HL-60/S4 (cell line): ENCODE data around the gene HAUS7.

Source experiments
- in situ Hi-C: fragments of 300-500 bp; cut with MboI; formaldehyde crosslinking; loops from 2 replicates; pipeline ENCODE4 v1.14.3; 2022; ENCODE audit warnings: low sequenced_read_pairs

The HAUS7 gene

DNA sequence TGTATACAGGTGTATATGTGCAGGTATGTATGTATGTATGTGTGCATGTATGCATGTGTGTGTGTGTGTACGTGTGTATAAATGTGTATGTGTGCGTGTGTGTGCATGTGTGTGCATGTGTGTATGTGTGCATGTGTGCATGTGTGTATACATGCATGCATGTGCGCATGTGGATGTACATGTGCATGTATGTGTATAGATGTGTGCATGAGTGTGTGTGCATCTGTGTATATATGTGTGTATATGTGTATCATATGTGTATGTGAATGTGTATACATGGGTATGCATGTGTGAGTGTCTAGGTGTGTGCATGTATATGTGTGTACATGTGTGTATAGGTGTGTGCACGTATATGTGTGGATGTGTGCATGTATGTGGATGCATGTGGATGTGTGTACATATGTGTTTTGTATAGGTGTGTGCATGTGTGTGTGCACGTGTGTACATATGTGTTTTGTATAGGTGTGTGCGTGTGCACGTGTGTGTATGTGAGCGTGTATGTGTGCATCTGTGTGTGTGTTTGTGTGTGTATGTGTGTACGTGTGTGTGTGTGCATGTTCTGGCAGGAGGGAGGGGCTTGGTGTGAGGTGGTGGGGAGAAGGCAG is 30.4 kb upstream of the HAUS7 start:
- in situ Hi-C loops, result loop anchor here (25.0 kb wide), 1 partner anchor 563 kb away; no protein-coding TSS in a partner anchor

DNA sequence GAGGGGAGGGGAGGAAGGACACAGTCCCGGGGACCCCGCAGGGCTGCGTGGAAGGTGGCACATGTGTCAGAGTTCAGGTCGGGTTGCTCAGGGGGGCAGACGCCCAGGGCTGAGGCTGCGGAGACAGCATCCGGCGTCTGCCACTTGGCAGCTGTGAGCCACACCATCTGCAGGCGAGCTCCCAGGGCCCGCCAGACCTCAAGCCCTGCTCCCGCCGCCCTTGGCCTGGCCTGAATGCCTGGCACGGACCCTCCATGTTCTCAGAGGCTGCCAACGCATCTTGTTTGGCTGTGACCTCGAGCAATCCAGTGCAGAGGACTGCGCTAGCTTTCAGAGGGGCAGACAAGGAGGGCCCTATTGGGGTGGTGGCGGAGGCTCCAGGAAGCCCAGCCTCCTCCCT is 29.5 kb upstream of the HAUS7 start:
- in situ Hi-C loops, result loop anchor here (25.0 kb wide), 1 partner anchor 563 kb away; no protein-coding TSS in a partner anchor

DNA sequence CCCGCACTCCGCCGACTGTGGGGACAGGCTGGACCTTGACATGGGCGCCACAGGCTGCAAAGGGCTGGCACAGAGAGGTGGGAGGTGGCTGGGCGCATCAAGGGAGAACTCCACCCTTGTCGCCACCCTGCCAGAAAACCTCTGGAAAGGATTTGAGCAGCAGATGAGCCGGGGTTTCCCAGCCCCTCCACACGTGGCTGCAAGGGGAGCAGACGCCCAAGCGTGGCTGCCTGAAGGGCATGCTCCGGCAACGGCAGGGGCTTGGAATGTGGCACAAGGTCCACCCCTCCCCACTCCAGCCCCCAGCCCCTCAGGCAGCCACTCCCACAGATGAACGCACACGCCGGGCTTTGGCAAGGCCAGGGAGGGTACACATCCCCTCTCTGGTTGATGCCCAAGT is 29.0 kb upstream of the HAUS7 start:
- in situ Hi-C loops, result no loop called here

DNA sequence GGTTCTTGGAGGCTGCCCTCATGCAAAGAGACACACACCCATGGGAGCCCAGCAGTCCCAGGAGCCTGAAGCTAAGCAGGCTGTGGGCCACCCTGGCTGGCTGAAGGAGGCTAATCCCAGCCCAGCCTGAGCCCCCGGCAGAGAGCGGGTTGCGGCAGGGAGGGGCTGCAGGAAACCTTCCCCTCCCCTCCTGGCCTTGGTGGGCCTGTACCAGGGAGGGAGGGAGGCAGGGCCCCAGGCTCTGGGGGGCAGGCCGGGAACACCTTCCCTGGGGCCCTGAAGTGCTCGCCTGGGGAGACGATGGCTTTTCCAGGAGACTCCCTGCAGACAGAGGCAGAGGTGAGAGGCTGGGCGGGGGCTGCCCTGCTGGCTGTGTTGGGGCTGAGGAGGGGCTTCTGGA is 28.1 kb upstream of the HAUS7 start:
- in situ Hi-C loops, result no loop called here

DNA sequence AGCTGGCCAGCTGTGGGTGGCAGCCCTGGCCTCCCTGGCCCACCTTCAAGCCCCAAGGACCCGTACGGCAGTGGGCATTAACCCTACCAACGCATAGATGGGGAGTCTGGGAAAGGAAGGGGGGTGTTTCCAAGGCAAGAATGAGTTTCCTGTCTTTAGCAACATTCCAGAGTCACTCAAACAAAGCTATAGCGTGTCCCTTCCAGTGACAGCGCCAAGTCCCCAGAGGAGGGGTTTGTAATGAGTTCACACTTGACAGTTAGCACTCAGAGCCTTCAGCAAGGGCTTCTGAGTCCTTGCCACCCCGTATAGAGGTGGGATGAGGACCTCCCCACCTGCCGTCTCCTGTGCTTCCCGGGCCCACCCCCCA is 26.2 kb upstream of the HAUS7 start:
- in situ Hi-C loops, result no loop called here

DNA sequence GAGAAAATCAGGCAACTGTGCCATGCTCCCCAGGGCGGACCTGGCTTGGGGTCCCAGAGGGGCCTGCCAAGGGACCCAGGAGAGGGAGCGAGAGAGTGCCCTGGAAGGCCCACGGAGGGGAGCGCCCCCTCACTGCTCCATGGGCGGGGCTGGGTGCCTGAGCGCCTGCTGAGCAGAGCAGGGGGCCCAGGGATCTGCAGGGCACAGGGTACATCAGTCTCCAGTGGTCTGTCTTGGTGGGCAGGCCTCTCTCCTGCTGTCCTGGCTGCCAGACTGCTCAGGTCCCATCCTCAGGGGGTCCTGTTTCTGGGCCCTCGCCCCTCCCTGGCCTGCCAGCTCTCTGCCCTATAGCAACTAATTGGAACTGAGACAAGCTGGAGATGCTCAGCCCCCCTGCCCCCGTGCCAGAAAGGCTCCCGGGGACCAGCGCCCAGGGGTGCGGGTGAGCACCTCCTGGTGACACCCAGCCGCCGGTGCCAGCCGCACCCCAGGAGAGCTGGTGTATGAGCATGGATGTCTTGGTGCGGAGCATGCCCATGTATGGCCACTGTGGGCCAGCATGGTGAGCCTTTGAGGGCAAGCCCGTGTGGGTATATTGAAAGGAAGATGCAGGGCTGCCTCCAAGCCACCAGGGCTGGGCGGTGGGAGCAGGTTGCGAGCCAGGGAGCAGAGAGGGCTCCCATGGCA is 25.7 kb upstream of the HAUS7 start:
- in situ Hi-C loops, result no loop called here

DNA sequence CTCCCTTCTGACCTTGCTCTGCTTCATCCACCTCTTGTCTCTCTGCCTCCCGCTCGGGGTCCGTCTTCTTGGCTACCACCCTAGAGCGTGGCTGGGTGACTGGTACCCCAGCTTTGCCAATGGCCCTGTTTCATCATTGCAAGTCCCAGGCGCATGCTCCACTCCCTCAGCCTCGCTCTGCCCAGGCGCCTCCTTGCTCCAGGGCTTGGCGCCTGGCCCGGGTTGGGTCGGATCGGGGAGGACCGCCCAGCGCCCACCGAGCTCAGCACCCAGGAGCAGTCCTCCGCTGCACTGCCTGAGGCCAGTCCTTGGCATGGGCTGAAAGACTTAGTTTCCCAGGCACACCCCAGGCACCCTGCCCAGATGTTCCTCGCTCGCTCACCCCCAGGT is 25.0 kb upstream of the HAUS7 start:
- in situ Hi-C loops, result no loop called here

DNA sequence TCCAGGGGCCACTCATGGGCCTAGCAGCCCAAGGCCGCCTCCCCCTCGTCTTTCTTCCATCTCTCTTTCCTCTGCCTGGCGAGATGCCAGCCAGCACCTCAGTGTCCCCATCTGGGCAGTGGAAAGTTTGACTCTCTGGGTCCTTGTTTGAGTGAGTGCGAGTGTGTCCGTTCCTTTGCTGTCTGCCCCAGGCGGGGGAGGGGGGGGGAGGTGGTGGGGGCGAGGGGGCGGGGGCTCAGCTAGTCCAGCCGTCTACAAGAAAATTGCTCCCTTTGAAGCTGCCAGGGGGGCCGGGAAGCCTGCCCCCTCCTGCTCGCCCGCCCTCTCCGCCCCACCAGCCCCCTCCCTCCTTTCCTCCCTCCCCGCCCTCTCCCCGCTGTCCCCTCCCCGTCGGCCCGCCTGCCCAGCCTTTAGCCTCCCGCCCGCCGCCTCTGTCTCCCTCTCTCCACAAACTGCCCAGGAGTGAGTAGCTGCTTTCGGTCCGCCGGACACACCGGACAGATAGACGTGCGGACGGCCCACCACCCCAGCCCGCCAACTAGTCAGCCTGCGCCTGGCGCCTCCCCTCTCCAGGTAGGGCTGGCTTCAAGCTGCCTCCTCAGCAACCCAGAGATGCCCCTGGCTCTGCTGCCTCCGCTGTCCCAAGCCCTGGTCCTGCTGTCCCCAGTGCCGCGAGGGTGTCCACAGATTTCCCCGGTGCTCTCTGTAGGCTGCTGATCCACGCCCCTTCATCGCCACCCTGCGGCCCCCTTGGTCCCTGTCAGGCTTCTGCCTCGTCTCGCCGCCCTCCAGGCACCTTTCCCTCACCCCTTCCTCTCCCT is 24.4 kb upstream of the HAUS7 start, which contains the start of gene BGN:
TSS of gene BGN (plus strand) at position 440 of the 821 bp plus-strand sequence. CDS start 9,652 bp downstream, outside the sequence.
- in situ Hi-C loops, result no loop called here

DNA sequence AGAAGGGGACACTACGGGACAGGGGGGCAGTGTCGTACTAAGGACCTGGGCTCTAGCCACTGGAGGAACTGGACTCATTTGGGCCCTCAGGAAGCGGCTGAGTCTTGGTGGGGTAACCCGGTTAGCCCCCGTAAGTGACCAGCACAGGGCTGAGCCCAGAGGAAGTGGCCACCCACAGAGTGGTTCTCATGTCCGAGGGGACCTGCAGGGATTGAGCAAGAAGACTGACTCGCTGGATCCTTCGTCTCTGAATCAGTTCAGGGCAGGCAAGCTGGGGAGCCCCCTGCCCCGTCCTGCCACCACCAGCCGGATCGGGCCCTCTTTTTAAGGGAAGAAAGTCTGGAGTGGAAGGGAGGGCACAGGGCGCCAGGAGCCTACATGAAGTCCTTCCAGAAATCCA is 23.7 kb upstream of the HAUS7 start:
- in situ Hi-C loops, result no loop called here

DNA sequence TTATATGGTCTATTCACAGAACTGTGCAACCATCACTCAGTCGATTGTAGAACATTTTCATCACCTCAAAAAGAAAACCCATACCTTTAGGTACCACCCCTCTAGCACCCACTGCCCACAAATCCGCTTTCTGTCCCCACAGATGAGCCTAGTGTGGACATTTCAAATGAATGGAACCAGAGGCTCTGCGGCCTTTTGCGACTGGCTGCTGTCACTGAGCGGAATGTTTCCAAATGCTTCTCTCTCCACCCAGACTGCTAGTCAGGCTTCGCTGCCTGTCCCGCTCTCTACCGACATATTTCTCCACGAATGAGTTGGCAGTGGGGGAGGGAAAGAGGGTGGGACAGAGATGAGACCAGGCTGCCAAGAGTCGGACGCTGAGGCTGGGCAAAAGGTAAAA is 22.7 kb upstream of the HAUS7 start:
- in situ Hi-C loops, result no loop called here

DNA sequence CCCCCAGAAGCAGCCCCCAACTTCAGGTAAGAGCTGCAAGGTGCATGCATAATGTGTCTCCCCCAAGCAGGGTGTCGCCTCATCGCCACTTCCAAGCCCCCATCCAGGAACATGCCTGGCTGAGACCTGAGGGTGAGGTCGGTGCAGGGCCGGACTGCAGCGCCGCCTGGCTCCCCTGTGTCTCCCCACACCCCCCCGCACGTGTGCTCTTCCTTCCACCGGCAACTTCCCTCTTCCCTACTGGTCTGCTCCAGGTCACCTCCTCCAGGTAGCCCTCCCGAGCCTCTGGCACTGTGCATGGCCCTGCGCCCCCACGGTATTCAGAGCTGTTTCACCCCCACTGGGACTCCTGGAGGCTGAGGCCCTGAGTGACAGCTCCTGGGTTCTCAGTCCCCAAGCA is 22.2 kb upstream of the HAUS7 start:
- in situ Hi-C loops, result no loop called here

DNA sequence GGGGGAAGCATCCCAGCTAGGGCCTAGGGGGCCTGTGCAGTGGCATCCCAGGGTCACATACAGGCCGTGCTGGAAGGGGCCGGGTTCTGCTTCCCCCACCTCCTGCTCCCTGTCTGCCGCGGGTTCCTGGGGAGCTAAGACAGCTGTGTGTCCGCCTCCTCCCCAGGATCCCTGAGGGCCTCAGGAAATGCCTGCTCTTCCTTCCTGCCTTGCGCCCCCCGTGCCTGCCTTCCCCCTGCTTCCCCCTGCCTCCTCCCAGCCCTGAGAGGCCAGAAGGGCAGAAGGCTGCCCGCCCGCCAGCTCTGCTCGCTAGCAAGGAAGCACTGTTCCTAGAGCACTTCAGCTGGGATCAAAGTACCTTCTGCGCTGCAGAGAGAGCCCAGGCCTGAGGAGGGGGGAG is 21.5 kb upstream of the HAUS7 start:
- in situ Hi-C loops, result no loop called here

DNA sequence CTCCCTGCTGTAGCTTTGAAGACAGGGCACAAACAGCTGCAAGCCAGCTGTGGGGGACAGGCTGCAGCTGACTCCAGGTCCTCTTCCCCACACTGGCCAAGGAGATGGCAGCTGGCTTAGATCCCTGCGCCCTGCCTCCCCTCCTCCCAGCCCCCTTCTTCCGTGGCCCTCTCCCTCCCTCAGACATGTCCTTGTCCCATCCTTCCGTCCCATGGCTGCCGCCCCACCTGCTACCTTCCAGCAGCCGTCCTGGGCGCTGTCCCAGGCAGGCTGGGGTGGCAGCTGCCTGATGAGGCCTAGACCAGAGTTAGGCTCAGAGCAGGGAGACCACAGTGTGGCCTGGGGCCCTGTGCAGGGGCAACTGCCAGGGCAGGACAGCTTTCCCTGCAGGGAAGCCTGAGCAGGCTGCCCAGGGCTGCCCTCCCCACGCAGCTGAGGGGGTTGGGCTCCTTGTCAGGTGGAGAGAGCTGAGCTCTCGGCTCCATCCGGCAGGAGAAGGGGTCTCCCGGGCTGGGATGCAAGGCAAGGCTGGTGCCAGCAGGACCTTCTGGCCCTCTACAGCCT is 21.1 kb upstream of the HAUS7 start:
- in situ Hi-C loops, result no loop called here

DNA sequence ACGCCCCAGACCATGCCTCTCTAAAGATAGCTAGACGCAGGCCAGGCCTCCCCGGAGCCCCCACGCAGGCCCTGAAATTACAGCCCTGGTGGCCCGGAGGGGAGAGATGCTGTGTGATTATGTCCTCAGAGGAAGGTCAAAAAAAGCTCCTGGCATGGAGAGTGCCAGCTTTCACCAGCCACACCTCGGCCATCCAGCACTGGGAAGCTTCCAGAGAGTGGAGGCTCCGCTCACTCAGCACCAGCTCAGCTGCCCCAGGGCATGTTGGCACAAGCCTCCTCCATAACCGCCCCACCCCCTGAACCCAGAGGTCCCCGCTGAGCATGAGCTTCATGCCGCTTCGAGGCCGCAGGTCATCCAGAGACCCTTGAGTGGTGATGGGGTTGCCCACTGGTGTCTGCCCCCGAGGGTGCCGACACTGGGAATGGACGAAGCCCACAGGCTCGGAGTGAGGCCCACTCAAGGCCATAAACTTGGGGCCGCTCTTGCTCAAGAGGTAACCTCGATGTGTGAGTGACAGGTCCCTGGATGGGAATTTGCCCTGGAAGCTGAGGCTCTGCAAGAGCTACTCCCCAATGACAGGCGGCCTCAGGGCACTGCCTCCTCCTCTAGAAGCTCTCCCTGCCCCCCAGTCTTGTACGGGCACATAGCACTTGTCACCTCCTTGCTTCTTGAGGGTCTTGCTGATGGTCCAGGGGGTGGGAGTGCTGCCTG is 20.0 kb upstream of the HAUS7 start:
- in situ Hi-C loops, result no loop called here

DNA sequence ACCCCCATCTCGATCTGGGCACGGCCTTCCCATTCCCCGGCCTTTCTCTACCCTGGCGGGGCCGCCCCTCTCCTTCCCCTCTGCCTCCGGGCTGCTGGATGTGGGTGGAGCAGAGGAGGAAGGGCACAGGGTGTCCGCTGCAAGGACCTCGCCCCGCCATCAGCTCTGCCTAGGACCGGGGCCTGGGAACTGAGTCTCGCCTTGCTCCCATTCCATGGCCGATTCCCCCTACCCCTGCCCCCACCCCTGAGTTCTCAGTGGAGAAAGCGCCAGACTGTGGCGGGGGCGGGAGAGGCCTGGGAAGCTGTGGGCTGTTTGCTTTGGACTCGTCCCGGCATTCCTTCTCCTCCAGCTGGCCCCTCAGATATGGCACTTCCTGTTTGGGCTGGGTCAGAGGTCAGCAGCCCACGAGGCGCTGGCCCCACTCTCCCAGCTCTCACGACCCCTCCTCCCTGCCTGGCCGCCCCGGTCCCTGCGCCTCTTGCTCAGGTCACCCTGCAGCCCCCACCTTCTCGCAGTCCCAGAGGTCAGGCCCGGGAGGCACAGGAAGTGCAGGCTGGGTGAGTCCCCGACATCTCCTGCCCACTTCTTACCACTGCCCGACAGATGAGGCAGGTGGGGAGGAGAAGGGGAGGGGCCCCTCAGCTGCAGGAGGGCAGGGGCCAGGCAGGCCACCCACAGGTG is 18.0 kb upstream of the HAUS7 start:
- in situ Hi-C loops, result no loop called here

DNA sequence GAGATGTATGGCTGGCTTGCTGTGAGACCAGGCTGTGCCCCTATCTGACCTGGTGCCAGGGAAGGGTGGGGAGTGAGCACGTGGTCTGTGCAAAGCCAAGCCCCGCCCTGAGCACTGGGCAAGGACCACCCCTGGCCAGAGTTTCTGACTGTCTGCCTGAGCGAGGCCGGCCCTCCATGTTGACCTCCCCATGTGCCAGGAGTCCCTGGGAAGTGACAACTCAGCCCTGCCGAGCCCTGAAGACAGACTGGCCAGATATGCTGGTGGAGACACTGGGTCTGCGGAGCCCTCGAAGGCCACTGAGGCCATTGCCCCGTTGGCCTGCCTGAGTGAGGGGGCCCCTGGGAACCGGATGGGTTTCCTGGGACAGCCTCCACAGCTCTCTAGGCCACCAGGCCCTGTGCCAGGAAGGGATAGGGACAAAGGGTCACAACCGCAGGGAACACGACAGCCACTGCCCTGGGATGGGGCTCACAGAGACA is 17.3 kb upstream of the HAUS7 start:
- in situ Hi-C loops, result no loop called here

DNA sequence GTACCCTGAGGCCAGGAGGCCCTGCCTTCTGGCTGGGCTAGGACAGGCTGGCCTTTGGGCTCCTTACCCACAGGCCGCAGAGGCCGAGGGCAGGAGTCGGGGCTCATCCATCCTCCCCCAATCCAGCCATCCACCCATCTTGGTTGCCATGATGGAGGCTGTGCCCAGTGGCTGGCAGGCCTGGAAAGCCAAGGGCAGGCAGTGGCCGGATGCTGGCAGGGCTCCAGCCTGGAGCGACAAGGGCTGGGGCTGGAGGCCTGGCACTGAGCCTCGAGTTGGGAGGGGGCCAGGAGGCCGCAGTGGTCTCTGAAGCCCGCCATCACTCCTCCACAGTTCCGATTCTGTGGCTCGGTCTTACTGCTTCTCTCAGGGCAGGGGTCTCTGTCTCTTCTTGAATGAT is 15.8 kb upstream of the HAUS7 start:
- in situ Hi-C loops, result no loop called here

DNA sequence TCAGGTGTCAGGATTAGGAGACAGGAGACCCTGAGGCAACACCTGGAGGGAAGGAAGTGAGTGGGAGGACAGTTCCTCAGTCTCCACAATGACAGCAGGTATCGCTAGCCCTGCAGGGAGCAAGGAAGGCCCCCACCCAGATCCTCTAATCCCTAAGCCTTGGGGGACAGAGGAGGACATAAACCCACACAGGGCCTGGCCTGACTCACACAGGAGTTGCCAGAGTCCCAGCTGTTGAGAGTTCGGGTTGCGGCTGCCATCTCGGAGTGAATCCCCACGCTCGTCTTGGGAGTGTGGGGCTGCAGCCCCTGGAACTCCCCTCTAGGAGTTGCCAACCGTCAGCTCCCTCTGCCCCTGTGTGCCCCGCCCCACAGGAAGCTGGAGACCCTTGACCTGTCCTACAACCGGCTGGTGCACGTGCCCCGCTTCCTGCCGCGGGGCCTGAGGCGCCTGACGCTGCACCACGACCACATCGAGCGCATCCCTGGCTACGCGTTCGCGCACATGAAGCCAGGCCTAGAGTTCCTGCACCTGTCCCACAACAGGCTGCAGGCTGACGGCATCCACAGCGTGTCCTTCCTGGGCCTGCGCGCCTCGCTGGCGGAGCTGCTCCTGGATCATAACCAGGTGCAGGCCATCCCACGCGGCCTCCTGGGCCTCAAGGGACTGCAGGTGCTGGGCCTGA is 15.2 kb upstream of the HAUS7 start:
- in situ Hi-C loops, result no loop called here

DNA sequence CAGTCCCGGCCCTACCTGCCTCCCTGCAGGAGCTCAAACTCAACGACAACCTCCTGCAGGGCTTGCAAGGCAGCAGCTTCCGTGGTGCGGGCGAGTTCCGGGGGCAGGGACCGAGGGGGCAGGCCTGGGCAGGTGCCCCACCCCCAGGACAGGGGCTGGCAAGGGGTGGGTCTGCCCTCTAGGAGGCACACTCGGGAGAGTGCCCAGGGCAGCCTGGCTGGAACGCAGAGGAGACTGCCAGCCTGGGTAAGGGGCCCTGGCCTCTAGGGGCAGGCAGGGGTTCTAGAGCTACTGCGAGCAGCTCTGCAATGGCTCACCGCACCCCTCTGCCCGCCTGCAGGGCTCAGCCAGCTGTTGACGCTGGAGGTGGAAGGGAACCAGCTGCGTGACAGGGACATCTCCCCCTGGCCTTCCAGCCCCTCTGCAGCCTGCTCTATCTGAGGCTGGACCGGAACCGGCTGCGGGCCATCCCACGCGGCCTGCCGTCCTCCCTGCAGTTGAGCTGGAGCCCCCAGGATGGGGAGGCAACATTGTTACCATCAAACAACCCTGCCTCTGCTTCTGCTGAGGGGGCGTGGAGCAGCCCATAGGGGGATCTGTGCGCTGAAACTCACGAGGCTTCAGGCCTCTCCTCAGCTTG is 12.1 kb upstream of the HAUS7 start:
- in situ Hi-C loops, result no loop called here
